Stimulated activated CD8-positive, alpha-beta memory T cell treated with anti-CD3 and anti-CD28 coated beads, Interleukin-7, amount 100 ng/mL, for 1 hour (primary cell): ENCODE measurements around the gene CLASP2.
"Not testable (repeated sequence)": the region's sequence is repeated elsewhere in the genome, so short reads cannot be mapped to it uniquely, and the experiment has no call there.

Source experiments
- DNase-seq, 2 donors: peaks; one replicate each; pipeline ENCODE4 v3.0.0-alpha.2; 2020; ENCODE audit warnings: low read depth in 2 of 2

CLASP2 gene

GRCh38 chr3:33543601-33544000 is 174.5 kb downstream of the CLASP2 start:
- no peak for DNase-seq

- no peak for DNase-seq
Measured at GRCh38 chr3:33541918-33542317, 176.1 kb downstream of the CLASP2 start.

GRCh38 chr3:33538678-33539339 is 179.2 kb downstream of the CLASP2 start:
- DNase-seq, result no peak

- no peak for DNase-seq
Measured at GRCh38 chr3:33537133-33537532, 180.9 kb downstream of the CLASP2 start.

- DNase-seq, result no peak
Measured at GRCh38 chr3:33526787-33527186, 191.3 kb downstream of the CLASP2 start.

- DNase-seq, result no peak
Measured at GRCh38 chr3:33525232-33525631, 192.8 kb downstream of the CLASP2 start.

GRCh38 chr3:33523093-33523667 is 194.9 kb downstream of the CLASP2 start:
- no peak for DNase-seq

- no peak for DNase-seq
Measured at GRCh38 chr3:33521736-33522135, 196.3 kb downstream of the CLASP2 start.

- no peak for DNase-seq
Measured at GRCh38 chr3:33513262-33513863, 204.7 kb downstream of the CLASP2 start.

GRCh38 chr3:33505027-33505426 is 213.0 kb downstream of the CLASP2 start:
- DNase-seq, result no peak

GRCh38 chr3:33496449-33496848 is 221.6 kb downstream of the CLASP2 start:
- no peak for DNase-seq

GRCh38 chr3:33491721-33492120 is 226.3 kb downstream of the CLASP2 start:
- DNase-seq, result no peak

- no peak for DNase-seq
Measured at GRCh38 chr3:33490641-33491241, 227.3 kb downstream of the CLASP2 start.

- DNase-seq, result no peak
Measured at GRCh38 chr3:33488683-33489082, 229.4 kb downstream of the CLASP2 start.

- DNase-seq, result no peak
Measured at GRCh38 chr3:33488246-33488645, 229.8 kb downstream of the CLASP2 start.

- DNase-seq, result no peak
Measured at GRCh38 chr3:33482111-33482521, 235.9 kb downstream of the CLASP2 start.

GRCh38 chr3:33474896-33475295 is 243.2 kb downstream of the CLASP2 start:
- DNase-seq, result no peak

- DNase-seq, result no peak
Measured at GRCh38 chr3:33473813-33474212, 244.2 kb downstream of the CLASP2 start.

GRCh38 chr3:33467786-33468185 is 250.3 kb downstream of the CLASP2 start:
- DNase-seq, result no peak

- no peak for DNase-seq
Measured at GRCh38 chr3:33461097-33461496, 257.0 kb downstream of the CLASP2 start.

- not testable (repeated sequence) for DNase-seq
Measured at GRCh38 chr3:33459577-33459976, 258.5 kb downstream of the CLASP2 start.

GRCh38 chr3:33458446-33458845 is 259.6 kb downstream of the CLASP2 start:
- DNase-seq, result no peak

- no peak for DNase-seq
Measured at GRCh38 chr3:33456756-33457155, 261.3 kb downstream of the CLASP2 start.
